Spinal cord (tissue), 10 donors: Measurements from ENCODE around the gene ARHGAP23. TPM values are rescaled to one million over a fixed set of nuclear protein-coding genes. Genes with fewer than 3 reads are reported as not detected.

Experiments
- DNase-seq, 6 donors: peaks; one replicate each; pipeline versions ENCODE4 v3.0.0 to v3.0.0-alpha.2; 2013 to 2015; ENCODE audit warnings: low spot score in 6 of 6, low read depth in 4 of 6
- H3K27ac ChIP-seq: one replicate; pipeline ENCODE4 v1.5.1; 2013; ENCODE audit warnings: low read depth, low read length, control low read depth
- H3K27me3 ChIP-seq: one replicate; pipeline ENCODE4 v1.6.1; 2013; ENCODE audit warnings: low read length; ENCODE audit not compliant: control insufficient read depth, insufficient read depth
- H3K36me3 ChIP-seq: one replicate; pipeline ENCODE4 v1.6.1; 2013; ENCODE audit warnings: low read length; ENCODE audit not compliant: control insufficient read depth, insufficient read depth
- H3K4me1 ChIP-seq: one replicate; pipeline ENCODE4 v1.6.1; 2013; ENCODE audit warnings: low read length; ENCODE audit not compliant: control insufficient read depth, insufficient read depth
- H3K4me3 ChIP-seq: one replicate; pipeline ENCODE4 v1.5.1; 2013; ENCODE audit warnings: low read depth, low read length, control low read depth
- H3K9me3 ChIP-seq: one replicate; pipeline ENCODE4 v1.6.1; 2013; ENCODE audit warnings: low read length; ENCODE audit not compliant: control insufficient read depth, insufficient read depth
- WGBS: methylation state at CpG from one replicate; pipeline ENCODE4 v1.1.5; 2013; ENCODE audit warnings: missing lambda C conversion rate; ENCODE audit not compliant: insufficient coverage; 5-methylcytosine and 5-hydroxymethylcytosine counted together
- polyA plus RNA-seq, 2 donors: library from polyadenylated mRNA; unstranded; fragments of 120-200 nt; gene quantifications; one replicate each; pipeline ENCODE4 v1.2.1, GENCODE V29; 2013; ENCODE audit not compliant: insufficient read length in 2 of 2
- total RNA-seq, 2 donors: library from RNA; depleted of rRNA in 1 of 2; stranded (reverse); fragments of 120-200 nt in 1 of 2; fragments of >200 nt in 1 of 2; gene quantifications; one replicate each; pipeline versions ENCODE4 v1.2.3 to v1.2.4, GENCODE V29; 2013 to 2014
- donor health status: healthy.

ARHGAP23 gene
- total and polyA plus RNA-seq, 4 donors = 49.0 to 88.0 (median 60.8) TPM

DNA sequence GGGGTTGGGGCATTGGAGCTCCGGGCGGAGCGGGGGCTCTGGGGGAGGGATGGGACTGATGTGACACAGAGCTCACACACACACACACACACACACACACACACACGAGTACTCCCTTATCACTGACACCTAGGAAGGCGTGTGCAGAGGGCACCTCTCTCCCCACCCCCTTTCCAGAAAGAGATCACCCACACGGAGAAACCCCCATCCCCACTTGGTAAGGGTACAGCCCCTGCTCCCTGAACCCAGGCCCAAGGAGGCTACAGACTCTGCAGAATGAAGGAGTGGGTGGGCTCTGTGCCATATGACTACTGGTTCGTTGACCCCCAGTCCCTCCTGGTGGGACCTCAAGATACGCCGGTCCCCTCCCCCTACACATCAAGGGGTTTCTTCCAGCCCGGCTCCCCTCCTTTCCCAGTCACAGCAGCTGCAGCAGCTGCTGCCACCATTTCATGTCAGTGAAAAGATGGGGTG is 8.7 kb upstream of the ARHGAP23 start:
- Histone ChIP-seq H3K4me1 (peaks cover 82% of the 10 kb centered on the region), H3K4me3 (peak overlapping the region; percentile 26), H3K27me3 (no peaks in the 10 kb centered on the region), H3K36me3 (peaks cover 3% of the 10 kb centered on the region), H3K27ac (no peak overlapping the region), H3K9me3 (no peaks in the 10 kb centered on the region)
- DNase-seq = peak in 2 of 6 donors; percentile 44 to 67
- WGBS = 5% methylated on average over 4 of the region's 10 CpGs

DNA sequence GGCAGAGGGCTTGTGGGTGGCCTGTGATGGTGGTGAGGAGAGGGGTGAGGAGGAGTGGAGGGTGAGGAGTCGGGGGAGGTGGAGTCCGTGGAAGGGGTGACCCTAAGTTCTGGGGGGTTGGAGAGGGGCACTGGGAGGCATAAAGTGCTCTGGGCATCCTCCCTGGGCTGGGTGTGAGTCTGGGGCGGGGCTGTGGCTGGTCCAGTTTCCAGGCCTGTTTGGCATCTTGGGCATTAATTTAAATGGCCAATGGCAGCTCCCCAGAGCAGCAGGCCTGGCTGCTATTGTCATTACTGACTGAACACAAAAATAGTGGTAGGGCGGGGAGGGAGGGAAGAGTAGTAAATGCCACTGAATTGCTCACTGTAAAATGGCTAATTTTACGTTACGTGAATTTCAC is 7.7 kb upstream of the ARHGAP23 start:
- H3K4me1 ChIP-seq = peaks cover 82% of the 10 kb centered on the region
- H3K4me3 ChIP-seq = no peak overlapping the region
- no peak overlapping the region for H3K27ac ChIP-seq

DNA sequence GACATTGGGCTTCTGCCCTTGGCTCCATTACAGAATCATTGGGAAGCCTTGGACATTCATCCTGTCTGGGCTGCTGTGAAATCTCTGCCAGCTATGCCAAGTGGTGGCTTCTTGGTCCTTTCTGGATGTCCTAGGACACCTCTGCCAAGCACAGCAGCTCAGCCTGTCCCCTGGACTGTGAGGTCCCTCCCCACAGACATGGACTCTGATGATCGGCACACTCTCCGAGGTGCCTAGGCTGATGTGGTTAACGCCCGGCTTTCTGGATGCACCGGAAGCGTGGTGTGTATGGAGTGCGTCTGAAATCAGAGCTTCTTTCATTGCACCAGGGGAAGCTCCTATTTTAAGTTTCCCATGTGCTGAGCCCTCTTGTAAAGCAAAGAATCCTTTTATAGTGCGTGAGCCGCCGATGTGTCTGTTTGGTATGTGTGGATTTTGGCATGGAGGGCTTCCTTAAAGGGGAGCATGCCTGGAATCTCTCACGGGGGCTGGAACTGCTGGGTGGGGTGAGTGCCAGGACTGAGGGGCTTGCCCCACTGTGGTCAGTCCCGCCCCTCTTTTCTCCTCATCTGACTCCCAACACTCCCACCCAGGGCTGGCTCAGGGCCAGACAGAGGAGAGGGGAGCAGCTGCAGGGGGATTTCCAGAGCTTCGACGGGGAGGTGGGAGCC is 7.0 kb upstream of the ARHGAP23 start:
- H3K4me1 ChIP-seq = peaks cover 83% of the 10 kb centered on the region
- no peaks in the 10 kb centered on the region for H3K9me3 ChIP-seq
- H3K36me3 ChIP-seq = peaks cover 3% of the 10 kb centered on the region
- H3K27me3 ChIP-seq = no peaks in the 10 kb centered on the region
- peak in 2 of 6 donors; percentile 66 to 85 for DNase-seq
- peak overlapping the region; percentile 9 for H3K4me3 ChIP-seq
- WGBS = 15% methylated on average over 10 of the region's 14 CpGs
- H3K27ac ChIP-seq = peak overlapping the region; percentile 82

More for the DNA sequence above, 7.7 kb upstream of the ARHGAP23 start:
- H3K36me3 ChIP-seq = peaks cover 3% of the 10 kb centered on the region
- DNase-seq = no peak
- 65% methylated on average over 5 of the region's 6 CpGs for WGBS
- no peaks in the 10 kb centered on the region for H3K9me3 ChIP-seq
- H3K27me3 ChIP-seq = no peaks in the 10 kb centered on the region

DNA sequence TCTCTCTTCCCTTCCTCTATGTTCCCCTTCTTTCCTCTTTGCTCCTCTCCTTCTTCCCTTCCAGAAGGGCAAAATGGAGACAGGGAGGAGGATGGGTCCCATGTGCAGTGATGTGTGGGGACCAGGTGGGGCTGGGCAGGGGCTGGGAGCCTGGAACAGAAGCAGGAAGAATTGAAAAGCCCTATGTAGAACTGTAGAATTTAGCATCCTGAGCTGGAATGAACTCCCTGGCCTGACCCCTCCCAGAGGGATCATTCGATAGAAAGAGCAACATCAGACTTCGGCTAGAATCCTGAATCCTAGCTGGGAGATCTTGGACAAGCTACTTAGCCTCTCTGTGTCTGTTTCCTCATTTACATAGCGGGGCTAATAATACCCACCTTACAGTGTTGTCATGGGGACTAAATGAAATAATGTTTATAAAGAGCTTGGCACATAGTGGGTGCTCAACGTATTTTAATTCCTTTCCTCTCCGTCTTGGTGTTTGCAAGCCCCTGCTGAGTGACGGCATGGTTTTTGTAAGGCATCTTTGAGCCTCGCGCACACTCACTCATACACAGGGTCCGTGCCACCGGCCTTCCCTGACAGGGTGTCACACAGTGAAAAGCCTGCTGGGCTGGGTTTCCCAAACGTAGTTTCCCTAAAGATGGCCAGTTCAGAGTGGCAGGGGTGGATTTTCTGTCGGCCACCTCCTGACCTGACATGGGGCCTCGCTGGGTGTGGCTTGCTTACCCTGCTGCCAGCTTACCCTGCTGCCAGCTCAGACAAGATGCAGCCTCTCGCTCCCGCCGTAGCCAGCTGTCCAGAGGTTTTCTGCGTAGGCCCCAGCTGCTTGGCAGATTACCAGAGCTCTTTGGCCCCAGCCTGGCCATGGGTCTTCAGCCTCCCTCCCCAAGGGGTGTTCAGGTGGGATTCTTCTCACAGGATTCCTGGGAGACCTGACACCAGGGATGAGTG is 6.1 kb upstream of the ARHGAP23 start:
- WGBS = 50% methylated on average over 15 of the region's 17 CpGs
- Histone ChIP-seq H3K9me3 (no peaks in the 10 kb centered on the region), H3K27me3 (no peaks in the 10 kb centered on the region), H3K4me3 (peak overlapping the region; percentile 9), H3K4me1 (peaks cover 81% of the 10 kb centered on the region), H3K27ac (peak overlapping the region; percentile 82), H3K36me3 (peaks cover 3% of the 10 kb centered on the region)
- peak in 1 of 6 donors; percentile 22 for DNase-seq

DNA sequence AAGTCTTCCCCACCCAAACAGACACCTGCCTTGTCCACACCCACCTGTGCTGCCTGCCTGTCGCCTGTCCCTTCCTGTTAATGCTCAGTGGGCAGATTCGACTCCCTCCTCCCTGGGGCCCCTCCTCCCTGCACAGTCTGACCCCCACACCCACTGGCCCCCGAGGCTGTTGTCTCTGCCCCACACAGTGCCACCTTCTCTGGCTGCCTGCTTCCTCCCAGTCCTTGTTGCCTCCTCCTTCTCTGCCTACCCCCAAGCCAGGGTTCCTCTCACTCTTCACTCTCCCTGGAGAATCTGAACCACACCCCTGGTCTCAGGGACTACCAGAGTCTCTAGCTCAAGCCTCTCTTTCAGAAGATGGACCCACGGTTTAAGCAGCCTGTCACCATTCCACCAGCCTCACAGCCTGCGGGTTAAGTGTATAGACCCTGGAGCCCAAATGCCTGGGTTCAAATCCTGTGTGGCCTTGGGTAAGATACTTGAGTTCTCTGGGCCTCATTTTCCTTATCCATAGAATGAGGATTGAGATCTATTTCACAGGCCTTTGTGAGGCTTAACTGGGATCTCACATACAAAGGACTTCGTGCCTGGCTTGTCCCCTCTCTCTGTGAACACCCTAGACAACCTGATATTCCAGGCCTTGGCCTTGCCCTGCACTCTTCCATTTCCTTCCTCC is 3.8 kb upstream of the ARHGAP23 start:
- H3K9me3 ChIP-seq = no peaks in the 10 kb centered on the region
- H3K27ac ChIP-seq = no peak overlapping the region
- peaks cover 80% of the 10 kb centered on the region for H3K4me1 ChIP-seq
- H3K4me3 ChIP-seq = no peak overlapping the region
- no peaks in the 10 kb centered on the region for H3K27me3 ChIP-seq
- no peak for DNase-seq
- peaks cover 3% of the 10 kb centered on the region for H3K36me3 ChIP-seq
- WGBS = 74% methylated on average over 4 of the region's 6 CpGs

DNA sequence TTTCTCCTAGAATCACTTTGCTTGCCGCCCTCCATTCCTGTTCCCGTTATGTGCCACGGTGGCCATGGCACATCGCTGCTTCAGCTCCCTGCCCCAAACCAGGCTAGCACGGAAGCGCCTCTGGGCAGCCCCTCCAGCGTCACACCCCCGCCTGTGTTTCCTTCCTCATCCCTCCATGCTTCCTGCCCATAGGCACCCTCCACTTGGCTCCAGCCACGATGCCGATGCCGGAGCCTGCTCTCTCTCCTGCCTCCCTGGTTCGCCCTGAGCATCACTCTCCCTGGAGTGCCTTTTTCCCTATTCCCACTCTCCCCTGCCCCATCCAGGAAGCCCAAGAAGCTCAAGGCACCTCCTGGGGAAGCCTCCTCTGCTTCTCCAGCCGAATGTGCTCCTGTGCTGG is 3.2 kb upstream of the ARHGAP23 start:
- H3K27ac ChIP-seq = no peak overlapping the region
- no peak overlapping the region for H3K4me3 ChIP-seq
- H3K36me3 ChIP-seq = peaks cover 3% of the 10 kb centered on the region
- DNase-seq = no peak
- WGBS = 80% methylated on average over 13 of the region's 13 CpGs
- no peaks in the 10 kb centered on the region for H3K27me3 ChIP-seq
- H3K9me3 ChIP-seq = no peaks in the 10 kb centered on the region
- peaks cover 80% of the 10 kb centered on the region for H3K4me1 ChIP-seq

DNA sequence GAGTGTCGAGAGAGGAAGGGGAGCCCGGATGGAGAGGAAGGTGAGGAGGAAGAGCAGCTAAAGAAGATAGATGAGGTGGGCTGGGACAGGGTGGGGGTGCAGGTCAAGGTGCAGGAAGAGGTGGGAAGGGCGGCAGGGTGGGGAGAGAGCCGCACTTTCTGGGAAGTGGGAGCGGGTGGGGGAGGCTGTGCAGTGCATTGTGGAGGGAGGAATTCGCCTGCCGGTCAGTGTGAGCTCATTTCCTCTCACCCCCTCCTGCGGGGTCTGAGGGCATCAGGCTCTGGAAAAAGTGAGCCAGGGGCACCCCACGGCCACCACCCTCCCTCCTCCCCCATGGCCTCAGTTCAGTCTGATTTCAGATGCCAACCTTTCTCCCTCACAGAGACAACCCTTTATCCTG is 2.5 kb upstream of the ARHGAP23 start:
- Histone ChIP-seq H3K4me3 (no peak overlapping the region), H3K9me3 (no peaks in the 10 kb centered on the region), H3K36me3 (peaks cover 3% of the 10 kb centered on the region), H3K4me1 (peaks cover 78% of the 10 kb centered on the region), H3K27me3 (no peaks in the 10 kb centered on the region), H3K27ac (peak overlapping the region; percentile 55)
- no peak for DNase-seq
- WGBS = 56% methylated on average over 7 of the region's 9 CpGs

DNA sequence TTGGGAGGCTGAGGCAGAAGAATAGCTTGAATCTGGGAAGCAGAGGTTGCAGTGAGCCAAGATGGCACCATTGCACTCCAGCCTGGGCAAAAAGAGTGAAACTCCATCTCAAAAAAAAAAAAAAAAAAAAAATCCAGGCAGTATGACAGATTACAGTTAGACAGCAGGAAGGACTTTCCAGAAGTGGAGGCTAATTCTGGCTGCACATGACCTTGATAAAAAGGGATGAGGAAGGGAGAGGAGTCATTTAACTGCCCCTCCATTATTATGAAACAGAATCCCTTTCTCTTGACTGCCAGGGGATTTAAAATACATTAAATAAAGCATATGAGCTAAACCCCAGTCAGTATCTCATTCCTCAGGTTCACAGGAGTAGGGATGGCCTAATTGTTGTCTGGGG is 1.8 kb upstream of the ARHGAP23 start:
- Histone ChIP-seq H3K27me3 (no peaks in the 10 kb centered on the region), H3K4me1 (peaks cover 77% of the 10 kb centered on the region), H3K9me3 (no peaks in the 10 kb centered on the region), H3K27ac (no peak overlapping the region), H3K4me3 (no peak overlapping the region), H3K36me3 (peaks cover 3% of the 10 kb centered on the region)
- no peak for DNase-seq

DNA sequence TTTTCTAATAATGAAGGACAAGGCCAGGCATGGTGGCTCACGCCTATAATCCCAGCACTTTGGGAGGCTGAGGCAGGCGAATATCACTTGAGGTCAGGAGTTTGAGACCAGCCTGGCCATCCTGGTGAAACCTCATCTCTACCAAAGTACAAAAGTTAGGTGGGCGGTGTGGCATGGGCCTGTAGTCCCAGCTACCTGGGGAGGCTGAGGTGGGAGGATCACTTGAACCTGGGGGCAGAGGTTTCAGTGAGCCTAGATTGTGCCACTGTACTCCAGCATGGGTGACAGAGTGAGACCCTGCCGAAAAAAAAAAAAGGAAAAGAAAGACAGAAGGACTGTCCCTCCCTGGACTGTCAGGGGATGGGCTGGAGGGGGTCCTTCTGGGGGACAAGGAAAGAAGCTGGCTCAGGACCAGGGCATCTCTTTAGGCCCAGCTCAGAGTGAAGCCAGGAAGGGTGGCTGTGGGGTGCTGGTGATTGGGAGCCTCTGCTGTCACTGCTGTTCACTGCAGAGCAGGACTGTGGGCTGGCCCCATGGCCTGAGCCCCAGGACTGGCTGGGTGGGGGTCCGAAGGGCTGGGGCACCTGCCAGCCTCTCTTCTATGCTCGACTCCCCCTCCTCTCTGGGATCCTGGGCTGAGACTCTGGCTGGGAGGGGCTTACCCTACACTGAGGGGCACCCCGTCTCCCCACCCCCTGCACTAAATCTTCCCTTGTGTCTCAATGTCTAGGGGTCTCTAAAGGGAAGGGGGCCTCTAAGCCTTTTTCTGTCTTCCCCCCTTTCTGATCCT is 909 bp upstream of the ARHGAP23 start:
- DNase-seq = no peak
- Histone ChIP-seq H3K27ac (peak overlapping the region; percentile 84), H3K4me1 (peaks cover 77% of the 10 kb centered on the region), H3K27me3 (no peaks in the 10 kb centered on the region), H3K36me3 (peaks cover 7% of the 10 kb centered on the region), H3K9me3 (no peaks in the 10 kb centered on the region), H3K4me3 (peak overlapping the region; percentile 55)
- 57% methylated on average over 4 of the region's 7 CpGs for WGBS
